ENCODE data around the gene THSD4. TPM values are rescaled to one million over a fixed set of nuclear protein-coding genes. Genes with fewer than 3 reads are reported as not detected.

THSD4 gene
- polyA plus RNA-seq, 1 experiment = 45.8 TPM

DNA sequence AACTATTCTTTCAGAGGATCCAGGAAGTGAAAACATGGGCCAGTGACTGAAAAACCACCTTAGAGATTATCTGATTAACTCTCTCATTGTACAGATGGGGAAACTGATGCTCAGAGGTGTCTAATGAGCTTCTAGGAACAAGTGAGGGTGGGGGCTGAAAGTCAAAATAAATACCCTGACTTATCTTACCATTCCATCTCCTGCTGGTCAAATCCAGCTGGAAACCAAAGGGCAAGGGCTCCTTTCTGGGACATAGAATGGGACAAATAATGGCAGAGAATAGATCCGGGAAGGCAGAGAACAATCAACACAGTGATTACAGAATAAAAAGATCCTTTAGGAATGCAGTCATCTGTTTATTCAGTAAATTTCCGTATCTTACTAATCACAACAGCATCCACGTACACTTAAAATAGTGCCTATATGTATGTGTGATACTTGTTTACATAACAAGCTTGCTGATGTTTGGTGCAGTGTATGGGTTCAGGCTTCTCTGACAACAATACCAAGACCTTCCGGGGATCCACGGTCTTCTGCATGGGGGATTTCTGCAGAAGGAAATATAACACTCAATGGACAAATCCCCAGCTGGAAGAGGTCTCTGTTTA lies 173.2 kb downstream of the THSD4 start:
- peak overlapping the region; percentile 76 for H3K27ac ChIP-seq (ENCODE audit: low read depth, low read length)
- no peaks in the 10 kb centered on the region for H3K9me3 ChIP-seq (ENCODE audit: control insufficient read depth, insufficient read depth, low read length)
- TF ChIP-seq, protein P1, sequence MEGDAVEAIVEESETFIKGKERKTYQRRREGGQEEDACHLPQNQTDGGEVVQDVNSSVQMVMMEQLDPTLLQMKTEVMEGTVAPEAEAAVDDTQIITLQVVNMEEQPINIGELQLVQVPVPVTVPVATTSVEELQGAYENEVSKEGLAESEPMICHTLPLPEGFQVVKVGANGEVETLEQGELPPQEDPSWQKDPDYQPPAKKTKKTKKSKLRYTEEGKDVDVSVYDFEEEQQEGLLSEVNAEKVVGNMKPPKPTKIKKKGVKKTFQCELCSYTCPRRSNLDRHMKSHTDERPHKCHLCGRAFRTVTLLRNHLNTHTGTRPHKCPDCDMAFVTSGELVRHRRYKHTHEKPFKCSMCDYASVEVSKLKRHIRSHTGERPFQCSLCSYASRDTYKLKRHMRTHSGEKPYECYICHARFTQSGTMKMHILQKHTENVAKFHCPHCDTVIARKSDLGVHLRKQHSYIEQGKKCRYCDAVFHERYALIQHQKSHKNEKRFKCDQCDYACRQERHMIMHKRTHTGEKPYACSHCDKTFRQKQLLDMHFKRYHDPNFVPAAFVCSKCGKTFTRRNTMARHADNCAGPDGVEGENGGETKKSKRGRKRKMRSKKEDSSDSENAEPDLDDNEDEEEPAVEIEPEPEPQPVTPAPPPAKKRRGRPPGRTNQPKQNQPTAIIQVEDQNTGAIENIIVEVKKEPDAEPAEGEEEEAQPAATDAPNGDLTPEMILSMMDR (IDR thresholded peaks at IDR 0.05; ENCODE audit: low read depth, low read length) = no peak
- no peaks in the 10 kb centered on the region for H3K27me3 ChIP-seq (ENCODE audit: control insufficient read depth, insufficient read depth, low read length)
- H3K4me3 ChIP-seq (ENCODE audit: low read depth, low read length) = no peak overlapping the region
- ChIA-PET CTCF (interaction anchor here (0.8 kb wide), 1 partner anchor 316 kb away, joined by 3 read pairs; no protein-coding TSS in a partner anchor), POLR2A (interaction anchor here (1.0 kb wide), 1 partner anchor 25 kb away, joined by 3 read pairs; no protein-coding TSS in a partner anchor)
- no peak for DNase-seq (ENCODE audit: low read depth, low spot score)

DNA sequence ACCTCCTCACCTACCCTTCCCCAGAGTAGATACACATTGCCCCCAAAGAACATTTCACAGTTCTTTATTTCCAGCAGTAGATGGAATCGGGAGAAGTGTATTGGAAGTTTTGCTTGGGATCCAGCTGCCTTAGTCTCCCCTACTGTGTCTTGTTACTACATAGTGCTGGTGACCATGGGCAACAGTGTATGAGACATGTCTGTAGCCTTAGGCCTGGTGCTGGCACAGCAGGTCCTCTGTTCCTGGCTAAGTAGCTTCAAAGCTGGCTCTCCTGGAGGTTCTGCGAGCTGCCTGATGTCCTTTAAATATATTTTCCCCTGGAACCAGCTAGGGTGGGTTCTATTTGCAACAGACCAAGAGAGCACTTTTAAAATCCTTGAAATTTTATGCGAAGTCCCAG lies 174.7 kb downstream of the THSD4 start:
- TF ChIP-seq, protein P1 (IDR thresholded peaks at IDR 0.05; ENCODE audit: low read depth, low read length) = no peak
- Histone ChIP-seq H3K4me3 (ENCODE audit: low read depth, low read length) (no peak overlapping the region), H3K9me3 (ENCODE audit: control insufficient read depth, insufficient read depth, low read length) (no peaks in the 10 kb centered on the region), H3K27ac (ENCODE audit: low read depth, low read length) (no peak overlapping the region), H3K27me3 (ENCODE audit: control insufficient read depth, insufficient read depth, low read length) (no peaks in the 10 kb centered on the region)
- POLR2A ChIA-PET = no interaction called here
- no peak for DNase-seq (ENCODE audit: low read depth, low spot score)
- CTCF ChIA-PET = no interaction called here

DNA sequence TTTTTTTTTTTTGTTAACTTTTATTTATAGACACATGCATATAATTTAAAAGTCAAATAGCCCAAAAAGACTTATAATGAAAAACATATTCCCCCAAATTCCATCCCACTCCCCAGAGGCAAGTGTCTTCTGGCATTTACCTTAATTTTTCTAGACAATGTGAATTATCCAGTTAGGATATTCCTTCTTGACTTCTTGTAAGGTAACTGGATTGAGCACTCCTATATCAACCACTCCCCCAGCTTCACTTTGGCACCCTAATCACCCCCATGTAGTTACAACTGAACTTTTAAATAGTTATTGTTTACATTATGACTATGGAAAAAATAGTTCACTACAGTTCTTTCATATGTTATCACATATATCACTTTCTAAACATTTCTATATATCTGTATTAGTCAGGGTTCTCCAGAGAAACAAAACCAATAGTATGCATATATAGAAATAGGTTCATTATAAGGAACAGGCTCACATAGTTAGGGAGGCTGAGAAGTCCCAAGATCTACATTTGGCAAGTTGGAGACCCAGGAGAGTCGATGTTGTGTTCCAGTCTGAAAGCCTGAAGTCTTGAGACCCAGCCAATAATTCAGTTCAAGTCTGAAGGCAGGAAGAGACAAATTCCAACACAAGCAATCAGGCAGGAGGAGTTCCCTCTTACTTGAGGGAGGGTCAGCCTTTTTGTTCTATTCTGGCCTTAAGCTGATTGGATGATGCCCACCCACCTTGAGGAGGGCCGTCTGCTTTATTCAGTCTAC lies 175.8 kb downstream of the THSD4 start:
- no peak overlapping the region for H3K27ac ChIP-seq (ENCODE audit: low read depth, low read length)
- DNase-seq (ENCODE audit: low read depth, low spot score) = no peak
- no peak overlapping the region for H3K4me3 ChIP-seq (ENCODE audit: low read depth, low read length)
- CTCF ChIA-PET = no interaction called here
- no peaks in the 10 kb centered on the region for H3K27me3 ChIP-seq (ENCODE audit: control insufficient read depth, insufficient read depth, low read length)
- H3K9me3 ChIP-seq (ENCODE audit: control insufficient read depth, insufficient read depth, low read length) = no peaks in the 10 kb centered on the region
- POLR2A ChIA-PET = no interaction called here
- TF ChIP-seq, protein P1 (IDR thresholded peaks at IDR 0.05; ENCODE audit: low read depth, low read length) = no peak

DNA sequence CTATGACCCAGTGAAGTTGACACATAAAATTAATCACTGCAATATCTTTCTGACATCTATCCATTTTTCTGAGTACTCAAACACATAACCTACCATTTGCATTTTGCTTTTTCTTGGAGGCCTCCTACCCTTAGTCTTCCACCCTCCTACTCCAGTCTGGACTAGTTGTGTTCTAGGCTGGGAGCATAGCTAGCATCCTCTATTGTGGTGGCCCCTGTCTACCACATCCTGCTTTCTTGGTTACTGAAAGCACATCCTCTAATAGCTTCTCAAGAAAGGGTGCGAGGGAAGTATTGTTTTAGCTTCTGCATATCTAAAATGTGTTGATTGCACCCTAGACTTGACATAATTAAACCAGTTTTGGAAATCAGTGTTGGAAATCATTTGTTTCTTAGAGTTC lies 176.5 kb downstream of the THSD4 start:
- CTCF ChIA-PET = no interaction called here
- no peak overlapping the region for H3K27ac ChIP-seq (ENCODE audit: low read depth, low read length)
- TF ChIP-seq, protein P1 (IDR thresholded peaks at IDR 0.05; ENCODE audit: low read depth, low read length) = no peak
- no peaks in the 10 kb centered on the region for H3K27me3 ChIP-seq (ENCODE audit: control insufficient read depth, insufficient read depth, low read length)
- no peaks in the 10 kb centered on the region for H3K9me3 ChIP-seq (ENCODE audit: control insufficient read depth, insufficient read depth, low read length)
- POLR2A ChIA-PET = no interaction called here
- H3K4me3 ChIP-seq (ENCODE audit: low read depth, low read length) = no peak overlapping the region
- no peak for DNase-seq (ENCODE audit: low read depth, low spot score)

DNA sequence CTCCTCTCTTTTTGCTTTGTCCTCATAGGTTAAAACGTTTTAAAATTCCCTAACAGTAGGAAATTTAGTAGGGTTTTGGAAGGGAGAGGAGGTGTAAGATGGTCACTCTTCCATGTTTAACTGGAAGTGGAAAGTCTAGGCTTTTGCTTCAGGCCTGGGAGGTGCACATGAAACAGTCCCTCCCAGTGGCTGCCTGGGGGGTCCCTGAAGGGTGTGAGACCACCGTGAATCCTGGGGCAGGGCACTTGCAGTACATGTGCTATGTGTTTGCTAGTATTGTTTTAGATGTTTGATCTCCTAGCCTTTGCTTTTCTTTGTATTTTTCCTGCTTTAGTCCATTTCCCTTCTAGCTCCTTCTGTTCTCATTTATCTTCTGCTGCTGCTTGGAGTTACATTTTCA lies 178.5 kb downstream of the THSD4 start:
- H3K9me3 ChIP-seq (ENCODE audit: control insufficient read depth, insufficient read depth, low read length) = no peaks in the 10 kb centered on the region
- no peaks in the 10 kb centered on the region for H3K27me3 ChIP-seq (ENCODE audit: control insufficient read depth, insufficient read depth, low read length)
- TF ChIP-seq, protein P1 (IDR thresholded peaks at IDR 0.05; ENCODE audit: low read depth, low read length) = no peak
- ChIA-PET CTCF (interaction anchor here (0.5 kb wide), 1 partner anchor 313 kb away, joined by 3 read pairs; no protein-coding TSS in a partner anchor), POLR2A (interaction anchor here (1.9 kb wide), 1 partner anchor 15 kb away, joined by 6 read pairs; no protein-coding TSS in a partner anchor)
- no peak for DNase-seq (ENCODE audit: low read depth, low spot score)
- H3K4me3 ChIP-seq (ENCODE audit: low read depth, low read length) = no peak overlapping the region
- H3K27ac ChIP-seq (ENCODE audit: low read depth, low read length) = peak overlapping the region; percentile 99

Measured in AG04450 (cell line).